ENCODE data around the gene MMD2. TPM values are rescaled to one million over a fixed set of nuclear protein-coding genes. Genes with fewer than 3 reads are reported as not detected.

Gene MMD2
- total RNA-seq, 1 donor from 2014 or later = not detected

GRCh38 chr7:4948402-4948801 is 10.6 kb downstream of the MMD2 start:
- H3K4me1 ChIP-seq = no peaks in the 10 kb centered on the region
- H3K27me3 ChIP-seq (ENCODE audit: low read depth) = peaks cover under 1% of the 10 kb centered on the region
- ATAC-seq (no peak), DNase-seq (no peak)
- H3K9me3 ChIP-seq = no peaks in the 10 kb centered on the region
- no peak overlapping the region for H3K27ac ChIP-seq
- H3K36me3 ChIP-seq = no peaks in the 10 kb centered on the region
- no peak for TF ChIP-seq CTCF (IDR thresholded peaks at IDR 0.05)
- no peak overlapping the region for H3K4me3 ChIP-seq
- intact Hi-C loops (cut with DNase I) = no loop called here

DNA sequence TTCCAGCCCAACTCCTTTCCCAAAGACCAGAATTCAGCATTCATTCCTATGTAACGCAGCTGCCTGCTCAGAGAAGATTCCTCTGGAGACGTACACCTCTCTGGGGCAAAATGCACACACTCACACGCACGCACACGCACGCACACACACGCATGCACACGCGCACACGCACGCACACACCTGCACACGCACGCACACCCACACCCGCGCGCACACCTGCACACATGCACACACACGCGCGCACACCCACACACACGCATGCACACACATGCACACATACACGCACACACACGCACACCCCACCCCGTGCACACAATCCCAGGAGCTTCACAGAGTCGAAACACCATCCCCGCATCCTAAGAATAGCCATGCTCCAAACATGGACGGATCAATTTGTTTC is 13.0 kb downstream of the MMD2 start:
- TF ChIP-seq CTCF (IDR thresholded peaks at IDR 0.05) = no peak
- H3K4me1 ChIP-seq = no peaks in the 10 kb centered on the region
- H3K27me3 ChIP-seq (ENCODE audit: low read depth) = no peaks in the 10 kb centered on the region
- H3K9me3 ChIP-seq = no peaks in the 10 kb centered on the region
- H3K4me3 ChIP-seq = no peak overlapping the region
- no peak overlapping the region for H3K27ac ChIP-seq
- peak in 1 of 2 donors; percentile 45 for ATAC-seq
- no peaks in the 10 kb centered on the region for H3K36me3 ChIP-seq
- DNase-seq = no peak
- intact Hi-C loops (cut with DNase I) = no loop called here

DNA sequence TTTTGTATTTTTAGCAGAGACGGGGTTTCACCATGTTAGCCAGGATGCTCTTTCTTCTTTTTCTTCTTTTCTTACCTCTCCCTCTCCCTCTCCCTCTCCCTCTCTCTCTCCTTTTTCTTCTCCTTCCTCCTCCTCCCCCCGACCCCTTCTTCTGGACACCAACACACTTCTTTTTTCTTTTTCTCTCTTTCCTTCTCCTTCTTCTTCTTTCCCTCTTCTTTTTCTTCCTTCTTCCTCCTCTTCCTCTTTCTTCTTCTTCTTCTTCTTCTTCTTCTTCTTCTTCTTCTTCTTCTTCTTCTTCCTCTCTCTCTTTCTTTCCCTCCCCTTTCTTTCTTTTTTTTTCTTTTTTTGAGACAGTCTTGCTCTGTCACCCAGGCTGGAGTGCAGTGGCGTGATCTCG is 14.0 kb downstream of the MMD2 start:
- Histone ChIP-seq H3K36me3 (no peaks in the 10 kb centered on the region), H3K4me3 (no peak overlapping the region), H3K27me3 (ENCODE audit: low read depth) (no peaks in the 10 kb centered on the region), H3K9me3 (no peaks in the 10 kb centered on the region), H3K27ac (no peak overlapping the region), H3K4me1 (no peaks in the 10 kb centered on the region)
- DNase-seq = no peak
- ATAC-seq = no peak
- no peak for TF ChIP-seq CTCF (IDR thresholded peaks at IDR 0.05)
- intact Hi-C loops (cut with DNase I) = no loop called here

- TF ChIP-seq CTCF (IDR thresholded peaks at IDR 0.05) = no peak
- intact Hi-C loops (cut with DNase I) = no loop called here
- Histone ChIP-seq H3K4me1 (no peaks in the 10 kb centered on the region), H3K27me3 (ENCODE audit: low read depth) (no peaks in the 10 kb centered on the region), H3K27ac (no peak overlapping the region), H3K36me3 (no peaks in the 10 kb centered on the region), H3K9me3 (no peaks in the 10 kb centered on the region), H3K4me3 (no peak overlapping the region)
- no peak for ATAC-seq
- DNase-seq = no peak
Measured at GRCh38 chr7:4943297-4943696, 15.7 kb downstream of the MMD2 start.

GRCh38 chr7:4939971-4940728 is 18.8 kb downstream of the MMD2 start:
- no peak for DNase-seq
- Histone ChIP-seq H3K27ac (no peak overlapping the region), H3K4me3 (no peak overlapping the region), H3K36me3 (no peaks in the 10 kb centered on the region), H3K4me1 (no peaks in the 10 kb centered on the region), H3K9me3 (no peaks in the 10 kb centered on the region), H3K27me3 (ENCODE audit: low read depth) (no peaks in the 10 kb centered on the region)
- TF ChIP-seq CTCF (IDR thresholded peaks at IDR 0.05) = no peak
- intact Hi-C loops (cut with DNase I) = no loop called here
- no peak for ATAC-seq
